ENCODE results near the gene INPP5J. TPM values are rescaled to one million over a fixed set of nuclear protein-coding genes. Genes with fewer than 3 reads are reported as not detected.

Gene INPP5J
- total RNA-seq, 1 donor from 2014 or later, result 0.16 TPM

DNA sequence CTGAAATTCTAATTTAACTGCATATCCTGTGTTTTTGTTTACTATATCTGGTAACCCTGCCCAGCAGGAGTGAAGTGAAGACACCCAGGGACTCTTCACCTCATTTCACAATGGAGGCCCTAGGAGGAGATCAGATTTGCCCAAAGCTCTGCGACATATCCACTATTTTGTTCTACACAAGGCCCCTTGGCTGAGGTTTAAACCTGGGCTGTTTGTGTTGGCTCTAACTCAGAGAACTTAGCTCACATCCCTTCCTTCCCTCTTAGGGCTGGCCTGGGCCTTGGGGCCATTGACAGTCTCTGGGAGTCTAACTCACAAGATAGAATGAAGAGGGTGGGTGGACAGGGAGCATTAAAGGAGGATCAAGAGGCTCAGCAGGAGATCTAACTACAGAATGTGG lies 25.7 kb downstream of the INPP5J start:
- ChIA-PET POLR2A (no interaction called here), CTCF (interaction anchor here (1.4 kb wide), 1 partner anchor 59 kb away, joined by 3 read pairs; no protein-coding TSS in a partner anchor)
- DNase-seq (no peak), ATAC-seq (ENCODE audit: low read depth) (no peak)
- H3K4me1 Mint-ChIP-seq, result peaks cover 1% of the 10 kb centered on the region
- no peak overlapping the region for H3K27ac Mint-ChIP-seq
- H3K36me3 Mint-ChIP-seq (ENCODE audit: low read depth), result no peaks in the 10 kb centered on the region
- no peak overlapping the region for H3K4me3 Mint-ChIP-seq
- intact Hi-C loops (cut with micrococcal nuclease), result loop anchor here (2.0 to 5.0 kb wide), 2 partner anchors 41 to 384 kb away; partner anchors contain the start of gene SELENOM
- H3K9me3 Mint-ChIP-seq, result peaks cover 4% of the 10 kb centered on the region
- peaks cover 2% of the 10 kb centered on the region for H3K27me3 Mint-ChIP-seq
- TF ChIP-seq, protein P1, sequence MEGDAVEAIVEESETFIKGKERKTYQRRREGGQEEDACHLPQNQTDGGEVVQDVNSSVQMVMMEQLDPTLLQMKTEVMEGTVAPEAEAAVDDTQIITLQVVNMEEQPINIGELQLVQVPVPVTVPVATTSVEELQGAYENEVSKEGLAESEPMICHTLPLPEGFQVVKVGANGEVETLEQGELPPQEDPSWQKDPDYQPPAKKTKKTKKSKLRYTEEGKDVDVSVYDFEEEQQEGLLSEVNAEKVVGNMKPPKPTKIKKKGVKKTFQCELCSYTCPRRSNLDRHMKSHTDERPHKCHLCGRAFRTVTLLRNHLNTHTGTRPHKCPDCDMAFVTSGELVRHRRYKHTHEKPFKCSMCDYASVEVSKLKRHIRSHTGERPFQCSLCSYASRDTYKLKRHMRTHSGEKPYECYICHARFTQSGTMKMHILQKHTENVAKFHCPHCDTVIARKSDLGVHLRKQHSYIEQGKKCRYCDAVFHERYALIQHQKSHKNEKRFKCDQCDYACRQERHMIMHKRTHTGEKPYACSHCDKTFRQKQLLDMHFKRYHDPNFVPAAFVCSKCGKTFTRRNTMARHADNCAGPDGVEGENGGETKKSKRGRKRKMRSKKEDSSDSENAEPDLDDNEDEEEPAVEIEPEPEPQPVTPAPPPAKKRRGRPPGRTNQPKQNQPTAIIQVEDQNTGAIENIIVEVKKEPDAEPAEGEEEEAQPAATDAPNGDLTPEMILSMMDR (IDR thresholded peaks at IDR 0.05), result no peak

GRCh38 chr22:31148953-31149627 lies 26.3 kb downstream of the INPP5J start:
- no peak for DNase-seq
- H3K4me1 Mint-ChIP-seq, result peaks cover 1% of the 10 kb centered on the region
- TF ChIP-seq, protein P1 (IDR thresholded peaks at IDR 0.05), result no peak

DNA sequence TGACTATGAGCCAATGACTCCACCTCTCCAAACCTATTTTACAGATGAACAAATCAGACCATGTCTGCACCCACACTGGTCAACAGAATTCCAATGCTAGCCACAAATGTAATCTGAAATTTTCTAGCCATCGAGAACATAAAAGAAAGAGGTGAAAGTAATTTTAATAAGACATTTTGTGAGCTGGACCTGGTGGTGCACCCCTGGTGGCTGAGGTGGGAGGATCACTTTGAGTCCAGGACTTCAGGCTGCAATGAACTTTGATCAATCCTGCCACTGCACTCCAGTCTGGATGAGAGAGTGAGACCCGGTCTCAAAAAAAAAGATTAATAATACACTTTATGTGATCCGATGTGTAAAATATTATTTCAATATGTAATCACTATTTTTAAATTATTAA lies 27.8 kb downstream of the INPP5J start:
- no peak for ATAC-seq (ENCODE audit: low read depth)

More at GRCh38 chr22:31148953-31149627, 26.3 kb downstream of the INPP5J start:
- H3K9me3 Mint-ChIP-seq, result peaks cover 4% of the 10 kb centered on the region
- H3K4me3 Mint-ChIP-seq, result no peak overlapping the region
- peak; percentile 77 for ATAC-seq (ENCODE audit: low read depth)
- H3K36me3 Mint-ChIP-seq (ENCODE audit: low read depth), result no peaks in the 10 kb centered on the region
- intact Hi-C loops (cut with micrococcal nuclease), result loop anchor here (1.0 to 5.0 kb wide), 6 partner anchors 42 to 515 kb away; partner anchors contain the start of gene SELENOM
- ChIA-PET CTCF (interaction anchor here (1.4 kb wide), 1 partner anchor 60 kb away, joined by 3 read pairs; no protein-coding TSS in a partner anchor), POLR2A (no interaction called here)
- peaks cover 2% of the 10 kb centered on the region for H3K27me3 Mint-ChIP-seq
- no peak overlapping the region for H3K27ac Mint-ChIP-seq

DNA sequence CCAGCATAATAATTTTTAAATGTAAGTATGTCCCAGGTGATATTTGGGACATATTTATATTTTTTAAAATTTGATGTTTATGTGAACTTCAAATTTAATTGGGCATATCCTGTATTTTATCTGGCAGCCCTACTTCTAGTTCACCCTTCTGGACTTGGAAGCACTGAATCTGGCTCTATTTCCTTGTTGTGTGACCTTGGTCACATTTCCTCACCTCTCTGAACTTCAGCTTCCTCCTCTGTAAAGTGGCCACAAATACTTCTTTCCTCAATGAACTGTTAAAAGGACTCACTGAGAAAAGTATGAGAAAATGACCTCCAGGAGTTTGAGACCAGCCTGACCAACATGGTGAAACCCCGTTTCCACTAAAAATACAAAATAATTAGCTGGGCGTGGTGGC lies 29.1 kb downstream of the INPP5J start:
- H3K9me3 Mint-ChIP-seq, result no peaks in the 10 kb centered on the region
- DNase-seq, result no peak
- TF ChIP-seq, protein P1 (IDR thresholded peaks at IDR 0.05), result no peak

More for the DNA sequence above, 27.8 kb downstream of the INPP5J start:
- no peak for DNase-seq
- Mint-ChIP-seq H3K27ac (no peak overlapping the region), H3K4me3 (no peak overlapping the region), H3K36me3 (ENCODE audit: low read depth) (no peaks in the 10 kb centered on the region), H3K9me3 (peaks cover 2% of the 10 kb centered on the region), H3K4me1 (peaks cover 1% of the 10 kb centered on the region), H3K27me3 (peaks cover 2% of the 10 kb centered on the region)
- intact Hi-C loops (cut with micrococcal nuclease), result no loop called here
- POLR2A ChIA-PET, result interaction anchor here (0.7 kb wide), 1 partner anchor 122 kb away, joined by 3 read pairs; no protein-coding TSS in a partner anchor
- CTCF ChIA-PET, result no interaction called here
- TF ChIP-seq, protein P1 (IDR thresholded peaks at IDR 0.05), result no peak

DNA sequence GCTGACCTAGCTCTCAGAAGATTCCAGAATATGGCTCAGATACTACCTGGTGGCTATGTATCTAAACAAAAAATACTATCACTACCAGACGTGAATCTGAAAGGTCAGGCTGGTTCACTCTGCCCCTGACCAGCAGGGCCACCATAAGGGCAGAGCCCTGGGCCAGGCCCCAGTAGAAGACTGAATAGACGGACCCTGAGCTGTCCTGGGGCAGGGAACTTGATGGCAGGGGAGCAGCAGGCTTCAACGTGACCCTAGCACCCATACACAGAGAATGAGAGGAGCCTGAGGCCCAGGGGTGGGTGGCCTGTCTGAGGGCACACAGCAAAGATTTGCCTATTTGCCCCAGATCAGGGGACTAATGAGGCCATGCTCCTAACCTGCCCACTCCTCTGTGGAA lies 30.6 kb downstream of the INPP5J start:
- CTCF ChIA-PET, result no interaction called here

More for the DNA sequence above, 29.1 kb downstream of the INPP5J start:
- intact Hi-C loops (cut with micrococcal nuclease), result no loop called here
- H3K27me3 Mint-ChIP-seq, result peaks cover 2% of the 10 kb centered on the region
- no peak for ATAC-seq (ENCODE audit: low read depth)
- ChIA-PET POLR2A (no interaction called here), CTCF (no interaction called here)
- H3K4me3 Mint-ChIP-seq, result no peak overlapping the region
- H3K27ac Mint-ChIP-seq, result no peak overlapping the region
- peaks cover 1% of the 10 kb centered on the region for H3K4me1 Mint-ChIP-seq
- no peaks in the 10 kb centered on the region for H3K36me3 Mint-ChIP-seq (ENCODE audit: low read depth)

More for the DNA sequence above, 30.6 kb downstream of the INPP5J start:
- DNase-seq (no peak), ATAC-seq (ENCODE audit: low read depth) (no peak)
- Mint-ChIP-seq H3K27ac (no peak overlapping the region), H3K27me3 (peaks cover 2% of the 10 kb centered on the region), H3K36me3 (ENCODE audit: low read depth) (no peaks in the 10 kb centered on the region), H3K4me1 (peaks cover 1% of the 10 kb centered on the region), H3K4me3 (no peak overlapping the region), H3K9me3 (no peaks in the 10 kb centered on the region)
- intact Hi-C loops (cut with micrococcal nuclease), result no loop called here
- TF ChIP-seq, protein P1 (IDR thresholded peaks at IDR 0.05), result no peak
- POLR2A ChIA-PET, result no interaction called here

Measured in activated B cell treated with CpG ODN at 0.5 μM for 24 hours (primary cell).